ENCODE results near the gene PRM1. TPM values are rescaled to one million over a fixed set of nuclear protein-coding genes. Genes with fewer than 3 reads are reported as not detected.

The PRM1 gene
- total RNA-seq, 1 donor from 2014 or later = not detected

GRCh38 chr16:11278681-11279628 is 2.2 kb downstream of the PRM1 start:
- FAIRE-seq (no peak), DNase-seq (ENCODE audit: low read depth) (no peak)
- peaks cover 31% of the 10 kb centered on the region for H3K27me3 Mint-ChIP-seq (ENCODE audit: low read depth, unreplicated experiment)
- Histone ChIP-seq H3K79me2 (ENCODE audit: insufficient read depth, low read length) (no peaks in the 10 kb centered on the region), H3K36me3 (ENCODE audit: insufficient read depth, low read length) (no peaks in the 10 kb centered on the region), H4K20me1 (ENCODE audit: insufficient read depth, low read length) (no peaks in the 10 kb centered on the region), H3K9me3 (ENCODE audit: insufficient read depth, low read depth, low read length) (no peaks in the 10 kb centered on the region), H2AFZ (ENCODE audit: low read depth, low read length) (no peak overlapping the region), H3K4me1 (ENCODE audit: insufficient read depth, low read length) (no peaks in the 10 kb centered on the region), H3K4me3 (ENCODE audit: insufficient read depth, low read depth, low read length) (no peak overlapping the region), H3K27ac (ENCODE audit: low read depth, low read length) (no peak overlapping the region), H3K9ac (ENCODE audit: low read length) (no peak overlapping the region), H3K27me3 (ENCODE audit: insufficient read depth, low read length) (peaks cover 8% of the 10 kb centered on the region), H3K4me2 (ENCODE audit: low read length) (no peak overlapping the region)
- H3K4me1 Mint-ChIP-seq (ENCODE audit: low read depth, unreplicated experiment) = peaks cover 2% of the 10 kb centered on the region
- TF ChIP-seq EZH2 (IDR thresholded peaks at IDR 0.05; ENCODE audit: insufficient read depth, low read length) = no peak
- TF ChIP-seq, protein P1, sequence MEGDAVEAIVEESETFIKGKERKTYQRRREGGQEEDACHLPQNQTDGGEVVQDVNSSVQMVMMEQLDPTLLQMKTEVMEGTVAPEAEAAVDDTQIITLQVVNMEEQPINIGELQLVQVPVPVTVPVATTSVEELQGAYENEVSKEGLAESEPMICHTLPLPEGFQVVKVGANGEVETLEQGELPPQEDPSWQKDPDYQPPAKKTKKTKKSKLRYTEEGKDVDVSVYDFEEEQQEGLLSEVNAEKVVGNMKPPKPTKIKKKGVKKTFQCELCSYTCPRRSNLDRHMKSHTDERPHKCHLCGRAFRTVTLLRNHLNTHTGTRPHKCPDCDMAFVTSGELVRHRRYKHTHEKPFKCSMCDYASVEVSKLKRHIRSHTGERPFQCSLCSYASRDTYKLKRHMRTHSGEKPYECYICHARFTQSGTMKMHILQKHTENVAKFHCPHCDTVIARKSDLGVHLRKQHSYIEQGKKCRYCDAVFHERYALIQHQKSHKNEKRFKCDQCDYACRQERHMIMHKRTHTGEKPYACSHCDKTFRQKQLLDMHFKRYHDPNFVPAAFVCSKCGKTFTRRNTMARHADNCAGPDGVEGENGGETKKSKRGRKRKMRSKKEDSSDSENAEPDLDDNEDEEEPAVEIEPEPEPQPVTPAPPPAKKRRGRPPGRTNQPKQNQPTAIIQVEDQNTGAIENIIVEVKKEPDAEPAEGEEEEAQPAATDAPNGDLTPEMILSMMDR (IDR thresholded peaks at IDR 0.05; ENCODE audit: insufficient read depth, low read depth, low read length) = no peak
- no peak overlapping the region for H3K27ac Mint-ChIP-seq (ENCODE audit: unreplicated experiment)
- H3K9me3 Mint-ChIP-seq (ENCODE audit: unreplicated experiment) = peaks cover 8% of the 10 kb centered on the region
- no peak overlapping the region for H3K4me3 Mint-ChIP-seq (ENCODE audit: unreplicated experiment)
- H3K36me3 Mint-ChIP-seq (ENCODE audit: low read depth, unreplicated experiment) = peaks cover 2% of the 10 kb centered on the region

DNA sequence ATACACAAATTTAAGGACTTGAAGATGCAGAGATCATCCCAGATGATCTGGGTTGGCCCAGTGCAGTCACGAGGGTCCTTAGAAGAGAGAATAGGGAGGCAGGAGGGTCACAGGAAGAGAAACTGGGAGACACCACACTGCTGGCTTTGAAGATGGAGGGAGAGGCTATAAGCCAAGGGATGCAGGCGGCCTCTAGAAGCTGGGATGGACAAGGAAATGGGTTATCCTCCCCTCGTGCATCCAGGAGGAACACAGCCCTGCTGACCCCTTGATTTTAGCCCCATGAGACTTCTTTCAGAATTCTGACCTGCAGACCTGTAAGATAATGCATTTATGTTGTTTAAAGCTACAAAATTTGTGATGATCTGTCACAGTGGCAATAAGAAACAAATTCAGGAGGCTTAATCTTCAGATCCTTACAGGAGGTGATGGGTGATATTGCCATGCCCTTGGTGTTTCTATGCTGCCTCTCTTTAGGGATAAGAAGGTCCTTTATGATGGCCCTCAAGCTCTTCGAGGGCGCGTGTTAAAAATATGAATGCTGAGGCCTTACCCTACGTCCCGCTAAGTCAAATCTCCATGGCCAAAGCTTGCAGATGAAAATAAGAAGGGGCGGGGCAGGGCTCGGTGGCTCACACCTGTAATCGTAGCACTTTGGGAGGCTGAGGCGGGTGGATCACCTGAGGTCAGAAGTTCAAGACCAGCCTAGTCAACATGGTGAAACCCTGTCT is 3.4 kb downstream of the PRM1 start:
- H3K9ac ChIP-seq (ENCODE audit: low read length) = no peak overlapping the region
- Mint-ChIP-seq H3K27ac (ENCODE audit: unreplicated experiment) (no peak overlapping the region), H3K4me1 (ENCODE audit: low read depth, unreplicated experiment) (peaks cover 4% of the 10 kb centered on the region), H3K4me3 (ENCODE audit: unreplicated experiment) (no peak overlapping the region), H3K27me3 (ENCODE audit: low read depth, unreplicated experiment) (peaks cover 29% of the 10 kb centered on the region), H3K9me3 (ENCODE audit: unreplicated experiment) (peaks cover 7% of the 10 kb centered on the region), H3K36me3 (ENCODE audit: low read depth, unreplicated experiment) (peaks cover 2% of the 10 kb centered on the region)
- TF ChIP-seq, protein P1 (IDR thresholded peaks at IDR 0.05; ENCODE audit: insufficient read depth, low read depth, low read length) = no peak
- TF ChIP-seq EZH2 (IDR thresholded peaks at IDR 0.05; ENCODE audit: insufficient read depth, low read length) = no peak
- H3K27ac ChIP-seq (ENCODE audit: low read depth, low read length) = no peak overlapping the region
- no peaks in the 10 kb centered on the region for H3K79me2 ChIP-seq (ENCODE audit: insufficient read depth, low read length)
- no peak overlapping the region for H3K4me2 ChIP-seq (ENCODE audit: low read length)
- H3K9me3 ChIP-seq (ENCODE audit: insufficient read depth, low read depth, low read length) = no peaks in the 10 kb centered on the region
- H3K36me3 ChIP-seq (ENCODE audit: insufficient read depth, low read length) = no peaks in the 10 kb centered on the region
- H4K20me1 ChIP-seq (ENCODE audit: insufficient read depth, low read length) = no peaks in the 10 kb centered on the region
- no peak overlapping the region for H2AFZ ChIP-seq (ENCODE audit: low read depth, low read length)
- H3K4me3 ChIP-seq (ENCODE audit: insufficient read depth, low read depth, low read length) = no peak overlapping the region
- no peaks in the 10 kb centered on the region for H3K4me1 ChIP-seq (ENCODE audit: insufficient read depth, low read length)
- no peak for FAIRE-seq
- H3K27me3 ChIP-seq (ENCODE audit: insufficient read depth, low read length) = peaks cover 2% of the 10 kb centered on the region
- DNase-seq (ENCODE audit: low read depth) = no peak

Measured in astrocyte (in vitro differentiated cells and primary cell).